Activated T-helper 1 cell treated with anti-CD3 and anti-CD28 coated beads, Interleukin-12 subunit alpha, Interleukin-12 subunit beta, Interleukin-2, Interleukin-4 antibody, amounts not matched to agents 30 ng/mL and 10 ng/mL and 1 ng/mL, durations not matched to agents 14 hours and 24 hours and 36 hours (primary cell): ENCODE data around the gene NR3C2. TPM values are rescaled to one million over a fixed set of nuclear protein-coding genes. Genes with fewer than 3 reads are reported as not detected.

ENCODE experiments used
- DNase-seq: peaks from one replicate; pipeline ENCODE4 v3.0.0; 2021; ENCODE audit warnings: low spot score
- H3K27ac Mint-ChIP-seq: one replicate; pipeline ENCODE4 v1.8.0; 2021; ENCODE audit warnings: mild to moderate bottlenecking, mixed read lengths
- H3K27me3 Mint-ChIP-seq: one replicate; pipeline ENCODE4 v1.8.0; 2022; ENCODE audit warnings: mild to moderate bottlenecking, moderate library complexity, mixed read lengths; ENCODE audit not compliant: insufficient read depth
- H3K36me3 Mint-ChIP-seq: one replicate; pipeline ENCODE4 v1.8.0; 2021; ENCODE audit warnings: low read depth, mixed read lengths
- H3K4me1 Mint-ChIP-seq: one replicate; pipeline ENCODE4 v1.8.0; 2021; ENCODE audit warnings: low read depth, mixed read lengths
- H3K4me3 Mint-ChIP-seq: one replicate; pipeline ENCODE4 v1.8.0; 2021; ENCODE audit warnings: mild to moderate bottlenecking, moderate library complexity, mixed read lengths
- H3K9me3 Mint-ChIP-seq: one replicate; pipeline ENCODE4 v1.8.0; 2021; ENCODE audit warnings: mixed read lengths
- intact Hi-C: fragments of 100-400 bp; cut with micrococcal nuclease; formaldehyde crosslinking; loops from one replicate; pipeline ENCODE4 v1.15.1; 2024
- total RNA-seq: library from RNA; stranded (reverse); gene quantifications from 2 replicates; pipeline ENCODE4 v1.2.3, GENCODE V29; 2022

NR3C2 gene
- total RNA-seq, 1 donor from 2014 or later = 0.29 TPM

DNA sequence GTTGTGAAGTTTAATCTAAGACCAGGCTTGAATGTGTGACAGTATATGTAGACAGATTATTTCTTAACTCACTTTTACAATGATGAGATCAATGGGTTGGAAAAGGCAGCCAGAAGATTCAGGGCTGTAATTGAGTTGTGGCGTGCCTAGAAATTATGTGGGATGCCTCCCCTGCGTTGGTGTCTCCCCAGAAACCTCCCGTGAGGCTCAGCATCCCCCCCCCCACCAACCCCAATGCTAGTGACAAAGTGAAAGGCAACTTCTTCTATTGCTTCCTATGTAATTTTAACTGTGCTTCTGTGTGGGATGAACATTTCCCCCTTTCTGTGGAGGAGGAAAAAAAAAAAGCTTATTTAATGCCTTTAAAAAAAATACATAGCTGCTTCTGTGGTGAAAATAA is 412.4 kb downstream of the NR3C2 start:
- Mint-ChIP-seq H3K27ac (no peak overlapping the region), H3K4me3 (no peak overlapping the region)

More for the DNA sequence above, 412.4 kb downstream of the NR3C2 start:
- no peak for DNase-seq
- Mint-ChIP-seq H3K9me3 (peaks cover 6% of the 10 kb centered on the region), H3K27me3 (no peaks in the 10 kb centered on the region), H3K4me1 (no peaks in the 10 kb centered on the region), H3K36me3 (no peaks in the 10 kb centered on the region)
- intact Hi-C loops = loop anchor here (5.0 kb wide), 1 partner anchor 1692 kb away; no protein-coding TSS in a partner anchor
